ENCODE results near the gene ZNF431. TPM values are rescaled to one million over a fixed set of nuclear protein-coding genes. Genes with fewer than 3 reads are reported as not detected.

The ZNF431 gene
- total and polyA plus RNA-seq, 2 experiments from 2014 or later: 1.7 to 5.0 TPM

DNA sequence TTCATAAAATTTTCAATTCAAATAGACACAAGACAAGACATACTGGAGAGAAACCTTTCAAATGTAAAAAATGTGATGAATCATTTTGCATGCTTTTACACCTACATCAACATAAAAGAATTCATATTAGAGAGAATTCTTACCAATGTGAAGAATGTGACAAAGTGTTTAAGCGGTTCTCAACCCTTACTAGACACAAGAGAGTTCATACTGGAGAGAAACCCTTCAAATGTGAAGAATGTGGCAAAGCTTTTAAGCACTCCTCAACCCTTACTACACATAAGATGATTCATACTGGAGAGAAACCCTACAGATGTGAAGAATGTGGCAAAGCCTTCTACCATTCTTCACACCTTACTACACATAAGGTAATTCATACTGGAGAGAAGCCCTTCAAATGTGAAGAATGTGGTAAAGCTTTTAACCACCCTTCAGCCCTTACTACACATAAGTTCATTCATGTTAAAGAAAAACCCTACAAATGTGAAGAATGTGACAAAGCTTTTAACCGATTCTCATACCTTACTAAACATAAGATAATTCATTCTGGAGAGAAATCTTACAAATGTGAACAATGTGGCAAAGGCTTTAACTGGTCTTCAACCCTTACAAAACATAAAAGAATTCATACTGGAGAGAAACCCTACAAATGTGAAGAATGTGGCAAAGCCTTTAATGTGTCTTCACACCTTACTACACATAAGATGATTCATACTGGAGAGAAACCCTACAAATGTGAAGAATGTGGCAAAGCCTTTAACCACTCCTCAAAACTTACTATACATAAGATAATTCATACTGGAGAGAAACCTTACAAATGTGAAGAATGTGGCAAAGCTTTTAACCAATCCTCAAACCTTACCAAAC is 24.6 kb upstream of the ZNF431 start:
- H3K9ac ChIP-seq: no peak overlapping the region
- peak; percentile 32 for DNase-seq
- H3K27ac ChIP-seq: 0 out of 2 replicates have a peak overlapping the region, but pooled peaks have one; percentile 24

DNA sequence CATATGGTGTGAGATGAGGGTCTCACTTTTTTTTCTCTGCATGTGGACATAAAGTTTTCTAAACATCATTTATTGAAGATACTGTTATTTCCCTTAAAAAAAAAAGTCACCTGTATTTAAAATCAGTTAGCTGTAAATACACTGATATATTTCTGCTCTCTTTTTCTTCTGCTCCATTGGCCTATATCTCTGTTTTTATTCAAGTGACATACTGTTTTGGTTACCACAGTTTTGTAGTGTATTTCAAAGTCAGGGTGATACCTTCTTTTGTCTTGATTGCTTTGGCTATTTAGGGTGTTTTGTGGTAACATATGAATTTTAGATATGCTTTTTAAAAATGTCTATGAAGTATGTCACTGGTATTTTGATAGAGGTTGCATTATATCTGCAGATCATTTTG is 15.8 kb upstream of the ZNF431 start:
- Histone ChIP-seq H3K27me3 (replicated peaks; ENCODE audit: insufficient read depth) (no peaks in the 10 kb centered on the region), H3K9me2 (ENCODE audit: insufficient read depth) (no peaks in the 10 kb centered on the region), H2AFZ (no peak overlapping the region), H3K4me3 (no peak overlapping the region), H3K36me3 (ENCODE audit: low read depth) (no peaks in the 10 kb centered on the region), H3K9ac (no peak overlapping the region), H3K27ac (no peak overlapping the region), H3K79me2 (ENCODE audit: insufficient read depth) (no peaks in the 10 kb centered on the region), H4K20me1 (ENCODE audit: insufficient read depth) (no peaks in the 10 kb centered on the region), H3K9me3 (ENCODE audit: low read depth) (no peaks in the 10 kb centered on the region), H3K4me1 (ENCODE audit: insufficient read depth) (no peaks in the 10 kb centered on the region), H3F3A (ENCODE audit: insufficient read depth) (no peaks in the 10 kb centered on the region), H3K4me2 (ENCODE audit: unreplicated experiment) (no peak overlapping the region)
- TF ChIP-seq EZH2phosphoT487 (IDR thresholded peaks at IDR 0.05; ENCODE audit: insufficient read depth, low read depth) (no peak), EZH2 (IDR thresholded peaks at IDR 0.05; ENCODE audit: insufficient read depth, poor library complexity, severe bottlenecking) (no peak)
- in situ Hi-C loops (cut with MboI): no loop called here
- DNase-seq: no peak

More for the DNA sequence above, 24.6 kb upstream of the ZNF431 start:
- H3K9me3 ChIP-seq (ENCODE audit: low read depth): no peaks in the 10 kb centered on the region
- no peak overlapping the region for H2AFZ ChIP-seq
- no peaks in the 10 kb centered on the region for H4K20me1 ChIP-seq (ENCODE audit: insufficient read depth)
- H3K9me2 ChIP-seq (ENCODE audit: insufficient read depth): no peaks in the 10 kb centered on the region
- no peaks in the 10 kb centered on the region for H3K79me2 ChIP-seq (ENCODE audit: insufficient read depth)
- peaks cover 14% of the 10 kb centered on the region for H3K4me1 ChIP-seq (ENCODE audit: insufficient read depth)
- H3K4me2 ChIP-seq (ENCODE audit: unreplicated experiment): no peak overlapping the region
- WGBS, 2 experiments (ENCODE audit: low coverage in 1 of 2, low lambda C conversion rate in 2 of 2, missing lambda C conversion rate in 2 of 2): 87 to 89% methylated on average over 2 of the region's 2 CpGs
- H3K36me3 ChIP-seq (ENCODE audit: low read depth): peaks cover 28% of the 10 kb centered on the region; the same call in 1 of the 2 replicates
- no peak overlapping the region for H3K4me3 ChIP-seq
- no peaks in the 10 kb centered on the region for H3K27me3 ChIP-seq (replicated peaks; ENCODE audit: insufficient read depth)
- in situ Hi-C loops (cut with MboI): no loop called here
- TF ChIP-seq EZH2phosphoT487 (IDR thresholded peaks at IDR 0.05; ENCODE audit: insufficient read depth, low read depth) (no peak), EZH2 (IDR thresholded peaks at IDR 0.05; ENCODE audit: insufficient read depth, poor library complexity, severe bottlenecking) (no peak)
- peaks cover 19% of the 10 kb centered on the region for H3F3A ChIP-seq (ENCODE audit: insufficient read depth)

DNA sequence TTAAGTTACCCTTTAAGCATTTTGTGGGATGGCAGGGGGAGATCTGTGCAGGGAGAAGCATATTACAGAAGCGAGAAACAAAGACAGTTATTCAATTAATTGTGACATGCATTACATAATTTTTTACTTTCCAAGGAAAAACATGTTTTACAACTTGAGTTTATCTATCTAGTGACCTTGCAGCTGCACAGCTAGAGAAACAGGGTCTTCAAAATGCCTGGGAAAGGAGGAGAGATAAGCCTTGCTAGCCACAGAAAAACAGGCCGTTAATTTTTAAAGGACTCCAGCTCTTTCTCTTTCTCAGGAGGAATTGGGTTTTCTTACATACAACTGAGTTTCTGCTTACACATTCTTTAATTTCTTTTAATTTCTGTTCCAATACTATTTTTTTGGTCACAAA is 14.8 kb upstream of the ZNF431 start:
- Histone ChIP-seq H3K4me2 (ENCODE audit: unreplicated experiment) (no peak overlapping the region), H3K4me1 (ENCODE audit: insufficient read depth) (no peaks in the 10 kb centered on the region), H2AFZ (no peak overlapping the region), H3K79me2 (ENCODE audit: insufficient read depth) (no peaks in the 10 kb centered on the region), H3K27ac (no peak overlapping the region), H3K4me3 (no peak overlapping the region), H4K20me1 (ENCODE audit: insufficient read depth) (no peaks in the 10 kb centered on the region), H3K9me2 (ENCODE audit: insufficient read depth) (no peaks in the 10 kb centered on the region), H3K36me3 (ENCODE audit: low read depth) (no peaks in the 10 kb centered on the region), H3F3A (ENCODE audit: insufficient read depth) (no peaks in the 10 kb centered on the region), H3K27me3 (replicated peaks; ENCODE audit: insufficient read depth) (no peaks in the 10 kb centered on the region), H3K9me3 (ENCODE audit: low read depth) (no peaks in the 10 kb centered on the region), H3K9ac (no peak overlapping the region)
- 42 to 46% methylated on average over 2 of the region's 2 CpGs for WGBS, 2 experiments (ENCODE audit: low coverage in 1 of 2, low lambda C conversion rate in 2 of 2, missing lambda C conversion rate in 2 of 2)
- in situ Hi-C loops (cut with MboI): no loop called here
- DNase-seq: no peak
- TF ChIP-seq EZH2 (IDR thresholded peaks at IDR 0.05; ENCODE audit: insufficient read depth, poor library complexity, severe bottlenecking) (no peak), EZH2phosphoT487 (IDR thresholded peaks at IDR 0.05; ENCODE audit: insufficient read depth, low read depth) (no peak)

DNA sequence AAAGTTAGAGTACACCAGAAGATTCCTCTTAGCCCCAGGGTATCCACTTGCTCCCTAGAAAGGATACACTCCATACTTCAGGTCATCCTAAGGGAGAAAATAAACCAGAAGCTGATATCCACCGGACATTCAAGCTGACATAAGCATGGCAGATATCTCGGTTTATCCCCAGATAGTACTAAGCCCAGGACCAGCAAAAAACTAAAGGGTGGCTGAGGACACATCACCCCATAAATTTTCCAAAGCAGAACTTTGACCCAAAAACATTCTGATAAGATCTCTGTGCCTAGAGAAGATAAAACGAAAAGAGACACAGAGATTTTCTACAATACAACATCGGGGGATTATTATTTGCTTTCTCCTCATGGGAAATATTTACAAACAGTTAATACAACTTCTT is 13.9 kb upstream of the ZNF431 start:
- no peaks in the 10 kb centered on the region for H3F3A ChIP-seq (ENCODE audit: insufficient read depth)
- H2AFZ ChIP-seq: no peak overlapping the region
- H3K4me1 ChIP-seq (ENCODE audit: insufficient read depth): no peaks in the 10 kb centered on the region
- TF ChIP-seq EZH2 (IDR thresholded peaks at IDR 0.05; ENCODE audit: insufficient read depth, poor library complexity, severe bottlenecking) (no peak), EZH2phosphoT487 (IDR thresholded peaks at IDR 0.05; ENCODE audit: insufficient read depth, low read depth) (no peak)
- in situ Hi-C loops (cut with MboI): no loop called here
- no peaks in the 10 kb centered on the region for H3K79me2 ChIP-seq (ENCODE audit: insufficient read depth)
- H3K4me2 ChIP-seq (ENCODE audit: unreplicated experiment): no peak overlapping the region
- DNase-seq: no peak
- no peak overlapping the region for H3K27ac ChIP-seq
- H3K36me3 ChIP-seq (ENCODE audit: low read depth): no peaks in the 10 kb centered on the region
- H3K27me3 ChIP-seq (replicated peaks; ENCODE audit: insufficient read depth): no peaks in the 10 kb centered on the region
- no peaks in the 10 kb centered on the region for H3K9me2 ChIP-seq (ENCODE audit: insufficient read depth)
- no peaks in the 10 kb centered on the region for H4K20me1 ChIP-seq (ENCODE audit: insufficient read depth)
- no peaks in the 10 kb centered on the region for H3K9me3 ChIP-seq (ENCODE audit: low read depth)
- no peak overlapping the region for H3K9ac ChIP-seq
- WGBS, 2 experiments (ENCODE audit: low coverage in 1 of 2, low lambda C conversion rate in 2 of 2, missing lambda C conversion rate in 2 of 2): 49 to 56% methylated on average over 4 of the region's 4 CpGs
- H3K4me3 ChIP-seq: no peak overlapping the region

Data from GM23248 (cell line).